Small intestine (tissue), 7 donors: ENCODE measurements around the gene CDC45. TPM values are rescaled to one million over a fixed set of nuclear protein-coding genes. Genes with fewer than 3 reads are reported as not detected.

Experiments used
- DNase-seq, 2 donors: peaks; one replicate each; pipeline versions ENCODE4 v3.0.0 to v3.0.0-alpha.2; 2013
- FAIRE-seq: peaks from 2 replicates; lab custom pipeline; 2012; peaks lifted over from hg19 to GRCh38; lab: Jason Lieb, UNC
- H3K27ac ChIP-seq, 3 donors: one replicate each; pipeline ENCODE4 v1.5.1; 2013; ENCODE audit warnings: low read length in 2 of 3, mild to moderate bottlenecking in 2 of 3, control low read depth in 1 of 3, inconsistent platforms in 1 of 3, low read depth in 1 of 3, moderate library complexity in 1 of 3
- H3K27me3 ChIP-seq, 3 donors: one replicate each; pipeline ENCODE4 v1.6.1; 2013; ENCODE audit warnings: low read length in 3 of 3, inconsistent platforms in 1 of 3; ENCODE audit not compliant: control insufficient read depth in 3 of 3, insufficient read depth in 3 of 3
- H3K36me3 ChIP-seq, 3 donors: one replicate each; pipeline ENCODE4 v1.6.1; 2013; ENCODE audit warnings: low read length in 3 of 3, inconsistent platforms in 1 of 3, low read depth in 1 of 3, mild to moderate bottlenecking in 1 of 3, moderate library complexity in 1 of 3; ENCODE audit not compliant: control insufficient read depth in 3 of 3, insufficient read depth in 2 of 3
- H3K4me1 ChIP-seq, 3 donors: one replicate each; pipeline ENCODE4 v1.6.1; 2013; ENCODE audit warnings: low read length in 2 of 3, inconsistent platforms in 1 of 3, low read depth in 1 of 3, mild to moderate bottlenecking in 1 of 3, moderate library complexity in 1 of 3; ENCODE audit not compliant: control insufficient read depth in 3 of 3, insufficient read depth in 2 of 3
- H3K4me3 ChIP-seq, 3 donors: one replicate each; pipeline ENCODE4 v1.5.1; 2013; ENCODE audit warnings: low read length in 3 of 3, control low read depth in 1 of 3, inconsistent platforms in 1 of 3, low read depth in 1 of 3, mild to moderate bottlenecking in 1 of 3, moderate library complexity in 1 of 3
- H3K9me3 ChIP-seq, 2 donors: one replicate each; pipeline ENCODE4 v1.6.1; 2013; ENCODE audit warnings: low read depth in 1 of 2, low read length in 1 of 2; ENCODE audit not compliant: control insufficient read depth in 2 of 2, insufficient read depth in 1 of 2
- WGBS, 3 donors: extraction: QIAGEN DNeasy Blood & Tissue Kit; methylation state at CpG; one replicate each; pipeline ENCODE4 v1.1.7; 2013; 5-methylcytosine and 5-hydroxymethylcytosine counted together
- polyA plus RNA-seq, 4 donors: library from polyadenylated mRNA; stranded (reverse) in 3 of 4; unstranded in 1 of 4; fragments of 200-250 nt in 3 of 4; fragments of 120-200 nt in 1 of 4; gene quantifications; one replicate each; pipeline versions ENCODE4 v1.2.1 to v1.2.3, GENCODE V29; 2013
- donor health status: healthy with polysubstance abuse.
- donor health status: control.
- donor health status: control.
- donor health status: Bipolar disorder and iron deficiency.
- donor health status: healthy.

The CDC45 gene
- polyA plus RNA-seq, 4 donors, result 2.2 to 13.8 (median 5.6) TPM

DNA sequence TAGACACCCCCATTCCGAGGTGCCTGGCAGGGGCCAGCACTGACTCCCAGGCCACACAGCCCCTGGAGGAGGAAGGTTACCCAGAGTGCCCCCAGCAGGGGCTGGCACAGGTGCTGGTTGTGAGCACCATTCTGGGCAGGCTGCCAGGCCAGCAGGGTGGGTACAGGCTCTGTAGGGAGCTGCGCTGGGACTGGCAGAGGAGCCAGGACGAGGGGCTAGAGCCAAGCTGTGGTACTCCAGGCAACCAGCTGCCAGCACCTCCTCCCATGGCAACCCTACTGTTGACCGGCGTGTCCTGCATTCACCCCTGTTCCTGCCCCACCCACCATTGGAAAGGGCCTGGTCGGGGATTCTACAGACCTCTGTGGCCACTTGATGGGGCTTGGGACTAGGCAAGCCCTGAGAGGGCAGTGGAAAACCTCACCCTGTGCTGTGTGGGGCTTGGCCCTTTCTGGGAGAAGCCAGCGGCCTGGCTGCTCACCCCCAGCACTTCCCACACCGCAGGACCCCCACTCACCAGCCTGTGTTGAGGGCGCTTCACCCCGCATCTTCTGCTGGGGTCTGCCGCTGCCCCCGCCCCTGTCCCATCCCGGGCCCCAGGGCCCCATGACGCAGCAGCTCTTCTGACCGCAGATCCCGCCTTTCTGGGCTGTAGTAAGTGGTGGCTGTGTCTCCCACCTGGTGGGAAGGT is 42.6 kb downstream of the CDC45 start:
- DNase-seq, result no peak
- Histone ChIP-seq H3K4me1 (no peaks in the 10 kb centered on the region), H3K27ac (no peak overlapping the region), H3K36me3 (peaks cover 0 to 14% (median 0%) of the 10 kb centered on the region in 3 donors), H3K27me3 (peaks cover 3 to 41% (median 20%) of the 10 kb centered on the region in 3 donors), H3K4me3 (peak overlapping the region in 1 of 3 donors; percentile 22), H3K9me3 (no peaks in the 10 kb centered on the region)
- FAIRE-seq, result no peak
- 67 to 74% (median 68%) methylated on average over 13 to 16 of the region's 16 CpGs for WGBS, 3 donors

DNA sequence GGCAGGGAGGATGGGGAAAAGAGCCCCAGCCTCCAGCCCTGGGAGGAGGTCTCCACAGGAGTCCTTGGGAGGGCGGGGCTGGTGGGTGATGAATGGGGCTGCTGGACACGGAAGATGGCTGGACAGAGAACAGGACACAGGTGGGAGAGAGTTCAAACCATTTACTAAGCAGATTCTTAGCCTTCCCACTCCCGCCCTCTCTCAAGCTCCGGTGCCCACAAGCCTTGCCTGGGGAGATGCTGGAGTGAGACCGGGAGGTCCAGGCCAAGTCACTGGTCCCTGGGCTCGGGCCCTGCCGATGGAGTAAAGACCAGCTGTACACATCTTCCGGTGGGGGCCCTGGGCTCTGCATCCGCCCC is 43.1 kb downstream of the CDC45 start:
- no peaks in the 10 kb centered on the region for H3K9me3 ChIP-seq
- H3K27me3 ChIP-seq, result peaks cover 3 to 41% (median 20%) of the 10 kb centered on the region in 3 donors
- no peaks in the 10 kb centered on the region for H3K4me1 ChIP-seq
- DNase-seq (no peak), FAIRE-seq (no peak)
- H3K27ac ChIP-seq, result peak overlapping the region in 1 of 3 donors; percentile 42
- H3K4me3 ChIP-seq, result peak overlapping the region in 2 of 3 donors; percentile 22 to 23
- H3K36me3 ChIP-seq, result peaks cover 0 to 14% (median 0%) of the 10 kb centered on the region in 3 donors
- 35 to 52% (median 37%) methylated on average over 9 of the region's 9 CpGs for WGBS, 3 donors

DNA sequence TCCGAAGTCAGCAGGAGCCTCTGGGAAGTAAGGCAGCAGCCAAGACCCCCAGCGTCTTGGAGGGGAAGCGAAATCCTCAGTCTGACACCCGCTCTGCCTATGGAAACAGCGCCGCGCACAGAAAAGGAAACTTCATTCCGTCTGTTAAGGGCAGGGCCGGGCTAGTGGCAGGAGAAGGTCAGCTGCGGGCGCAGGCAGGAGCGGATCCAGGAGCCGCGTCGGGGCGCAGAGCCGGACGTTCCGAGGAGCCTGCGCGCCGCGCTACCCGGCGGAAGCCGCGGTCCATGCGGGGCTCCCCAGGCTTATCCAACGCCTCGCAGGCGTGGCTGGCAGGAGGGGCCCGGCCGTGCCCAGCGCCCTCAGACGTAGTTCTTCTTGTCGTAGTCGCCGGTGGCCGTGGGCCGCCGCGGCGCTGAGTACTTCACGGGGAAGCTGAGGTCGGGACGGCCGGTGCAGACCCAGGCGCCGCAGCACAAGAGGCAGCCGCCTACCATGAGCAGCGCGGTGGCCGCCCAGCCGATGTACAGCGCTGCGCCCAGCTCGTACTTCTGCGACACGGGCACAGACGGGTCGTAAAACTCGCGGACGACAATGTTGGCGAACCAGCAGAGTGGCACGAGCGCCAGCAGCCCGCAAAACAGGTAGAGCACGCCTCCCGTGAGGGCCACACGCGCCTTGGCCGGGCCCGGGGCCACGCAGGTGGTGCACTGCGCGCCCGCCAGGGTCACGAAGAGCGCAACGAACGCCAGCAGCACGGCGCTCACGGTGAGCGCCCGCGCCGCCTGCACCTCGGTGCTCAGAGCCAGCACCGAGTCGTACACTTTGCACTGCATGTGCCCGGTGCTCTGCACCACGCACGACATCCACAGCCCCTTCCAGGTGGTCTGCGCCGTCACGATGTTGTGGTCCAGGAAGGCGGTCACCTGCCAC is 43.8 kb downstream of the CDC45 start:
- Histone ChIP-seq H3K27me3 (peaks cover 3 to 41% (median 20%) of the 10 kb centered on the region in 3 donors), H3K36me3 (peaks cover 0 to 13% (median 0%) of the 10 kb centered on the region in 3 donors), H3K9me3 (no peaks in the 10 kb centered on the region), H3K27ac (peak overlapping the region in 1 of 3 donors; percentile 42), H3K4me3 (peak overlapping the region in 2 of 3 donors; percentile 22 to 23), H3K4me1 (no peaks in the 10 kb centered on the region)
- FAIRE-seq (no peak), DNase-seq (peak in 1 of 2 donors; percentile 44)
- WGBS, 3 donors, result 2 to 7% (median 5%) methylated on average over 64 to 99 of the region's 99 CpGs

- H3K27me3 ChIP-seq, result peaks cover 3 to 41% (median 20%) of the 10 kb centered on the region in 3 donors
- DNase-seq (peak in 1 of 2 donors; percentile 33), FAIRE-seq (no peak)
- H3K4me1 ChIP-seq, result no peaks in the 10 kb centered on the region
- WGBS, 3 donors, result 4 to 8% (median 5%) methylated on average over 54 to 69 of the region's 69 CpGs
- H3K27ac ChIP-seq, result peak within 1 kb of the TSS in 2 of 3 donors; percentile 22 to 42
- H3K4me3 ChIP-seq, result peak within 1 kb of the TSS in 2 of 3 donors; percentile 22 to 23
- H3K9me3 ChIP-seq, result no peaks in the 10 kb centered on the region
- H3K36me3 ChIP-seq, result peaks cover 0 to 9% (median 0%) of the 10 kb centered on the region in 3 donors
These were observed 44.7 kb downstream of the CDC45 start, which contains the start of gene CLDN5 for GRCh38 chr22:19524170-19525115. CLDN5 (minus strand) TSS chr22:19524410; CDS start chr22:19524255, 155 bp downstream.

- Histone ChIP-seq H3K9me3 (no peaks in the 10 kb centered on the region), H3K36me3 (peaks cover 0 to 6% (median 0%) of the 10 kb centered on the region in 3 donors), H3K27me3 (peaks cover 3 to 41% (median 20%) of the 10 kb centered on the region in 3 donors), H3K27ac (peak overlapping the region in 2 of 3 donors; percentile 22 to 33), H3K4me1 (no peaks in the 10 kb centered on the region), H3K4me3 (peak overlapping the region in 1 of 3 donors; percentile 13)
- no peak for DNase-seq
- WGBS, 3 donors, result 70 to 76% (median 74%) methylated on average over 15 of the region's 15 CpGs
- no peak for FAIRE-seq
These were observed 45.5 kb downstream of the CDC45 start for GRCh38 chr22:19525116-19525660.

GRCh38 chr22:19525666-19526065 is 45.9 kb downstream of the CDC45 start:
- H3K27ac ChIP-seq, result peak overlapping the region in 1 of 3 donors; percentile 21
- 42 to 57% (median 47%) methylated on average over 3 of the region's 3 CpGs for WGBS, 3 donors
- no peak overlapping the region for H3K4me3 ChIP-seq
- no peaks in the 10 kb centered on the region for H3K9me3 ChIP-seq
- H3K36me3 ChIP-seq, result peaks cover 0 to 4% (median 0%) of the 10 kb centered on the region in 3 donors
- peaks cover 3 to 41% (median 20%) of the 10 kb centered on the region in 3 donors for H3K27me3 ChIP-seq
- no peaks in the 10 kb centered on the region for H3K4me1 ChIP-seq
- FAIRE-seq (no peak), DNase-seq (no peak)

DNA sequence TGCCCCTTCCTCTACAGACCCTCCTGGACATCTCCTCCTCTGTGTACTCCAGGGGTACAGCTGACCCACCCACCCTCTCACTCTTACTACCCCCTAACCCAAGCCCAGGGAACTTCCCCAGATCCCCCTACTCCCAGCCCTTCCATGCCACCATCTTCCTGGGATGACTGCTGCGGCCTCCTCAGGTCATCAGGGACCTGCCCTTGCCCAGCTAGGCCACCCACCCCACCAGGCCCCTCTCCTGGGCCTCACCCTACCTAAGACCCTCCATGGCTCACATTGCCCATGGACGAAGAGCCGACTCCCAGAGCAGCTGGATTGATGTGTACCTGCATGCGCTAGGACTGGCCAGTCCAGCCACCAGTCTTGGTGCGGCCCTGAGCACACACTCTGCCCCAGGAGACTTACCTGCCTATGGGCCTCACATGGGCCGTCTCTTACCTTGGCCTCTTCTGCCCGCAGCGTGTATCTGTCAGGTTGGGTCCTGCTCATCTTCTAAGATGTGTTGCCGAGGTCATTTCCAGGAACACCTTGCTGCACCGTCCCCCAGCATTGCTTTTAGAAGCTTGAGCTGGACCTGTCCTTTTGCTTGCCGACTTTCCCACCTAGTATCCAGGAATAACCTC is 46.5 kb downstream of the CDC45 start:
- Histone ChIP-seq H3K27me3 (peaks cover 3 to 41% (median 20%) of the 10 kb centered on the region in 3 donors), H3K9me3 (no peaks in the 10 kb centered on the region), H3K27ac (no peak overlapping the region), H3K36me3 (peaks cover 0 to 2% (median 0%) of the 10 kb centered on the region in 3 donors), H3K4me1 (no peaks in the 10 kb centered on the region), H3K4me3 (no peak overlapping the region)
- no peak for FAIRE-seq
- WGBS, 3 donors, result 86 to 93% (median 88%) methylated on average over 11 of the region's 11 CpGs
- no peak for DNase-seq
